Right lobe of liver (tissue), 4 donors: ENCODE data around the gene SPA17.

ENCODE experiments used
- CTCF ChIP-seq, 4 donors: fragments of 200-600 bp in 3 of 4; fragments of 450-650 bp in 1 of 4; IDR thresholded peaks; one replicate each; pipeline versions ENCODE4 v1.5.1 to v1.8.0; 2016 to 2022; ENCODE audit warnings: antibody characterized with exemption in 4 of 4, mild to moderate bottlenecking in 2 of 4
- POLR2A ChIP-seq: fragments of 450-650 bp; IDR thresholded peaks from one replicate; pipeline ENCODE4 v1.6.1; 2017; ENCODE audit warnings: antibody characterized with exemption, mild to moderate bottlenecking
- donor health status: DM: no; HTN: no; CAD: no.
- donor health status: DM: no; HTN: no; CAD: no.
- donor health status: DM: no; HTN: yes; CAD: no.

GRCh38 chr11:124657904-124658303 lies 15.8 kb upstream of the SPA17 start:
- TF ChIP-seq POLR2A, result no peak
- TF ChIP-seq CTCF (IDR thresholded peaks at IDR 0.05), result no peak
